GM18511 (cell line): ENCODE measurements around the gene ZBTB39.
"Not testable (repeated sequence)": the region's sequence is repeated elsewhere in the genome, so short reads cannot be mapped to it uniquely, and the experiment has no call there.

Experiments
- ATAC-seq: cut with Tn5 transposase; IDR thresholded peaks from one replicate; pipeline ENCODE4 v1.9.1; 2021; ENCODE audit warnings: mild to moderate bottlenecking, moderate library complexity; ENCODE audit not compliant: unreplicated experiment

The ZBTB39 gene

DNA sequence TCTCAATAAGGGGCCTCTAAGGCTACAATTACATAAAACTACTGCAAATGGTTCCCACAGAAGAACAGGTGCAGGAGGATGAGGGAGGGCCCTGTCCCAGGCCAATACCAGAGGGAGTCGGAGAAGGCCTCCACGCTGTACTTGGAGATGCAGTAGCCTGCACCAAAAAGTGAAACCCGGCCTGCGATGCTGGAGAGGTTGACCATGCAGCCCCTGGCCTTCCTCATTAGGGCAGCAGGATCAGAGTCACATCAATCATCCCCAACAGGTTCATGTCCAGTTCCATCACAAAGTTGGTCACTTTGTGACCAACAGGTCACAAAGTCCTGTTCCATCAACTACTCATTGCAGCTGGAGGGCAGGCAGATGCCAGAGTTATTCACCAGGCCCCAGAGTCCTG, 23.0 kb downstream of the ZBTB39 start:
- no peak for ATAC-seq

DNA sequence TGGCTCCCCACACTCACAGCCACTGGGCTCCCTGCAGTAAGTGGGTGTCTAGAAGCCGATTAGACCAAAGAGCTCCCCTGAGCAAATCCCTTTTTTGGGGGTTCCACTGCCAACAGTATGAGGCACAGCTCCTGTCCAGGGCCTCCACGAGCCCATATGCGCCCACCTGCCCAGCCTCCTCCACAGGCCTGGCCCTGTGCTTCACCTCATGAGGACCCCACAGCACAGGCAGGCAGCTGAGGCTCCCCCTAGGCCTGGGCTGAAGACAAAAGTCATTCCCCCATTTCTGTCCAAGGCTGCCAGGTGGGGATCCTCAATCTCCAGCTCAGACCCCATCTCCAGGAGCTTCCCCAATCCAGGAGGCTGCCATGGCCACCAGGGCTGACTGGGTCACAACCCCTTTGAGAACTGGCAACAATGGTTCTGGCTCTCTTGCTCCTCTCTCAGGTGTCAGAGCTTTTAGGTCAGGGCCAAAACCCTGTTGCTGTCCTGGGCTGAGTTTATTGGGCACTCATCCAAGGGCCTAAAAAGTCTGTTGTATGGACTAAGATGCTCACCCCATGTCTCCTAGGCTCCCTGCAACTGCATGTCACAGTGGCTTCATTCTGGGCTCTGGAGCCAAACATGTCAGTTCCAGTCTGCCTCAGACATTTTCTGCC, 23.6 kb downstream of the ZBTB39 start:
- not testable (repeated sequence) for ATAC-seq

DNA sequence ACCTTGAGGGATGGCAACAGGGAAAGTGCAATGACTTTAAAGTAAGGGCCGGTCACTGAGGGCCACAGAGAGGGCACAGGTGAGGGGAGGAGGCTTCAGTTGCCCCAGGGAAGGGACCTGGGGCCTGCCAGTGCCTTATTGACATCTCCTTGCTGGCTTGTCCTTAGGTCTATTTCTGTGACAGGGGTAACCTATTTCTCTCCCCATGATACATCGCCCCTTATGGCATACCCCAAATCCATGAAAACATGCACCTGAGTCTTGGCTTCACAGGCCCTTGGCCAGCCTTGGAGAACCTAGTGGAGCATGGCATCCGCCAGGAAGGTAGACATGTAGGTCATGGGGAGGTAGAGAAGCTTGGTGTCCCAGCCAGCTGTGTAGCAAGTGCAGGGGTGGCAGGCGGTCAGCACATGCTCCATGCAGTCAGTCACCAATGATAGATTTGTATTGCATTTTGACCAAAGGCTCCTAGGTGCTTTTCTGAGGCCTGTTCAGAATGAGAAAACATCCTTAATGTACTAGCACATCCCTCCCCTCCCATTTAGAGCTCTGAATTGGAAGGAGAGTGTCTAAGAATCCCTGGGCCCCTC, 25.3 kb downstream of the ZBTB39 start:
- no peak for ATAC-seq

DNA sequence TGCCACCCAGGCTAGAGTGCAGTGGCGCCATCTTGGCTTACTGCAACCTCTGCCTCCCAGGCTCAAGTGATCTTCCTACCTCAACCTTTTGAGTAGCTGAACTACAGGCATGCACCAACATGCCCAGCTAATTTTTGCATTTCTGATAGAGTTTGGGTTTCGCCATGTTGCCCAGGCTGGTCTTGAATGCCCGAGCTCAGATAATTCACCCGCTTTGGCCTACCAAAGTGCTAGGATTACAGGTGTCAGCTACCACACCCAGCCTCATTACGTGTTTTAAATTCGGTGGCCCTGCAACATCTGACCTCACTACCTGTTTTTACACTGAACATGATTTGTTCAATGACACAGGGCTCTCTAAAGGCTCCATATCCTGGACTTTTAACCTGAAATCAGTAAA, 26.1 kb downstream of the ZBTB39 start:
- ATAC-seq: no peak

DNA sequence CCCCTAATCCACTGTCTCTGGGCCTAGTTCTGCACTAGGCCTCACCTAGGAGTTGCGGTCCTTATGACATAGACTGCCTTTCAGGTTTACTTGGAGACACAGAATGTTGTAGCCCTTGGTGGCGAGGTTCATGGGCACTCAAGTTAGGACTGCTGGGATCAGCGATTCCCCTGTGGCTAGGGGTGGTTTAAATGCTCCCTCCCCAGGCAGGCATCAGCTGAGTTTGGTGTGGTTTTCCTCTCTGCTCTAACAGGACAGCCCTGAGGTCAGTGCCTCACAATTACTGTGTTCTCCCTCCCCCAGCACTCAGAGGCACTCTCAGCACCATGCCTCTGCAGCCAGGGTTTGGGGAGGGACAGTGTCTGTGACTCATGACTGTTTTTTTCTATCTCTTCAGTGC, 26.7 kb downstream of the ZBTB39 start:
- ATAC-seq: no peak

DNA sequence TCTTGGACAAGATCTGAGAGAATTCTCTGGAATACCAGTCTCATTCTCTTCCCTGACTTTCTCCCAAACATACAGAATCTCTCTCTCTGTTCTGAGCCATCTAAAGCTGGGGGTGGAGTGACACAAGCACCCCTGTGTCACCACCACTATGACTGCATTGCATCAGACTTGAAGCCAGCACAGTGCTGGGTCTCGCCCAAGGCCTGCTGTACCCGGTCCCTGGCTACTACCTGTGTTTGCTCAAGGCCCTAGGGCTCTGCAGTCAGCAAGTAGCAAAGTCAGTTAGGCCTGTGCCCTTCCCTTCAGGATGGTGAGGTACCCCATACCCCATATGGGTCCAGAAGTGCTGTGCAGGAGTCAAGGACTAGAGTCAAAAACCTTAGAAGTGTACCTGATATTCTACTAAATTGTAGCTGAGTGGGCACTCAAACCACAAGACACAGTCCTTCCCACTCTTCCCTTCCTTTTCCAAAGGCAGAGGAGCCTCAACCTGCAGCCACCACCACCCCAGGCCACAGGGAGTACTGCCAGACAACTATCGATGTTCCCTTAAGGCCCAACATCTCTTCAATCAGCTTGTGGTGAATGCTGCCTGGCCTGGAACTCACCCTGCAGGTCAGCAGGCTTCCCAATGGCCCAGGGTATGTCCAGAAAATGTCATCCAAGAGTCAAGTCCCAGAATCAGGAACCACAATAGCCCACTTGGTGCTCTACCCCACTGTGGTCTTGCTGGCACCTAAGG, 27.8 kb downstream of the ZBTB39 start:
- no peak for ATAC-seq

DNA sequence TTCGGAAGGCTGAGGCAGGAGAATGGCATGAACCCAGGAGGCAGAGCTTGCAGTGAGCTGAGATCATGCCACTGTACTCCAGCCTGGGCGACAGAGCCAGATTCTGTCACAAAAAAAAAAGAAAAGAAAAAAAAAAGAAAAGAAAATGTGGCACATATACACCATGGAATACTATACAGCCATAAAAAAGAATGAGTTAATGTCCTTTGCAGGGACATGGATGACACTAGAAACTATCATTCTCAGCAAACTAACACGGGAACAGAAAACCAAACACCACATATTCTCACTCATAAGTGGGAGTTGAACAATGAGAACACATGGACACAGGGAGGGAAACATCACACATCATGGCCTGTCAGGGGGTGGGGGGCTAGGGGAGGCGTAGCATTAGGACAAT, 29.0 kb downstream of the ZBTB39 start:
- not testable (repeated sequence) for ATAC-seq

DNA sequence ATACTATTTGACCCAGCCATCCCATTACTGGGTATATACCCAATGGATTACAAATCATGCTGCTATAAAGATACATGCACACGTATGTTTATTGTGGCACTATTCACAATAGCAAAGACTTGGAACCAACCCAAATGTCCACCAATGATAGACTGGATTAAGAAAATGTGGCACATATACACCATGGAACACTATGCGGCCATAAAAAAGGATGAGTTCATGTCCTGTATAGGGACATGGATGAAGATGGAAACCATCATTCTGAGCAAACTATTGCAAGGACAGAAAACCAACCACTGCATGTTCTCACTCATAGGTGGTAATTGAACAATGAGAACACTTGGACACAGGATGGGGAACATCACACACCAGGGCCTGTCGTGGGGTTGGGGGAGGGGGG, 32.1 kb downstream of the ZBTB39 start:
- ATAC-seq: not testable (repeated sequence)

DNA sequence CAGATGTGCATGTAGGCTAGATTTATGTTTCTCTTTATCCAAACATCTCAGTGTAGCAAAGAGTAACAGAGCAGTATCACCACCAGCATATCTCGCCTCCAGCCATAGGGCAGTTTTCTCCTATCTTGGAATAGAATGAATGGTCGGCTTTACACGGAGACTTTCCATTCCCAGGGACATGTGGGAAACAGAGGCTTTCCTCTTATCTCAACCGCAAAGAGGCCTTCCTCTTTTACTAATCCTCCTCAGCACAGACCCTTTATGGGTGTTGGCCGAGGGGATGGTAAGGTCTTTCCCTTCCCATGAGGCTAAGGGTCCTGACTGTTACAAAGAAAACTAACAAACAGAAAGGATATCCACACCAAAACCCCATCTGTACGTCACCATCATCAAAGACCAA, 37.4 kb downstream of the ZBTB39 start:
- not testable (repeated sequence) for ATAC-seq

DNA sequence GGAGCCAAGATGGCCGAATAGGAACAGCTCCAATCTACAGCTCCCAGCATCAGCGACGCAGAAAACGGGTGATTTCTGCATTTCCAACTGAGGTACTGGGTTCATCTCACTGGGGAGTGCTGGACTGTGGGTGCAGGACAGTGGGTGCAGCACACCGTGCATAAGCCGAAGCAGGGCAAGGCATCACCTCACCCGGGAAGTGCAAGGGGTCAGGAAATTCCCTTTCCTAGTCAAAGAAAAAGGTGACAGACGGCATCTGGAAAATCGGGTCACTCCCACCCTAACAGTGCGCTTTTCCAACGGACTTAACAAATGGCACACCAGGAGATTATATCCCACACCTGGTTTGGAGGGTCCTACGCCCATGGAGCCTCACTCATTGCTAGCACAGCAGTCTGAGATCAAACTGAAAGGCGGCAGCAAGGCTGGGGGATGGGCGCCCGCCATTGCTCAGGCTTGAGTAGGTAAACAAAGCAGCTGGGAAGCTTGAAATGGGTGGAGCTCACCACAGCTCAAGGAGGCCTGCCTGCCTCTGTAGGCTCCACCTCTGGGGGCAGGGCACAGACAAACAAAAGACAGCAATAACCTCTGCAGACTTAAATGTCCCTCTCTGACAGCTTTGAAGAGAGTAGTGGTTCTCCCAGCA, 40.2 kb downstream of the ZBTB39 start:
- not testable (repeated sequence) for ATAC-seq

DNA sequence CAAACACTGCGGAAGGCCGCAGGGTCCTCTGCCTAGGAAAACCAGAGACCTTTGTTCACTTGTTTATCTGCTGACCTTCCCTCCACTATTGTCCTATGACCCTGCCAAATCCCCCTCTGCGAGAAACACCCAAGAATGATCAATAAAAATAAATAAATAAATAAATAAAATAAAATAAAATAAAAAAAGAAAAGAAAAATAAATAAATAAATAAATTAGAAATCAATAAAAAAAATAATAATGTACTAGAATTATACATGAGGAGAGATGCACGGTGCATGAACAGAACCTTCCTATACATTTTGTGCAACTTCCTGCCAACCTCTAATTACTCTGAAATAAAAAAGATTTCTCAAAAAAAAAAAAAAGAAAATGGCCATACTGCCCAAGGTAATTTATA, 41.2 kb downstream of the ZBTB39 start:
- ATAC-seq: not testable (repeated sequence)

DNA sequence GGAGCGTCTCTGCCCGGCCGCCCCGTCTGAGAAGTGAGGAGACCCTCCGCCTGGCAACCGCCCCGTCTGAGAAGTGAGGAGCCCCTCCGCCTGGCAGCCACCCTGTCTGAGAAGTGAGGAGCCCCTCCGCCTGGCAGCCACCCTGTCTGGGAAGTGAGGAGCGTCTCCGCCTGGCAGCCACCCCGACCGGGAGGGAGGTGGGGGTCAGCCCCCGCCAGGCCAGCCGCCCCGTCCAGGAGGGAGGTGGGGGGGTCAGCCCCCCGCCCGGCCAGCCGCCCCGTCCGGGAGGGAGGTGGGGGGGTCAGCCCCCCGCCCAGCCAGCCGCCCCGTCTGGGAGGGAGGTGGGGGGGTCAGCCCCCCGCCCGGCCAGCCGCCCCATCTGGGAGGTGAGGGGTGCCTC, 42.8 kb downstream of the ZBTB39 start:
- ATAC-seq: not testable (repeated sequence)

DNA sequence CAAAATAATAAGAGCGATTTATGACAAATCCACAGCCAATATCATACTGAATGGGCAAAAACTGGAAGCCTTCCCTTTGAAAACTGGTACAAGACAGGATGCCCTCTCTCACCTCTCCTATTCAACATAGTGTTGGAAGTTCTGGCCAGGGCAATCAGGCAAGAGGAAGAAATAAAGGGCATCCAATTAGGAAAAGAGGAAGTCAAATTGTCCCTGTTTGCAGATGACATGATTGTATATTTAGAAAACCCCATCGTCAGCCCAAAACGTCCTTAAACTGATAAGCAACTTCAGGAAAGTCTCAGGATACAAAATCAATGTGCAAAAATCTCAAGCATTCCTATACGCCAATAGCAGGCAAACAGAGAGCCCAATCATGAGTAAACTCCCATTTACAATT, 44.1 kb downstream of the ZBTB39 start:
- not testable (repeated sequence) for ATAC-seq

DNA sequence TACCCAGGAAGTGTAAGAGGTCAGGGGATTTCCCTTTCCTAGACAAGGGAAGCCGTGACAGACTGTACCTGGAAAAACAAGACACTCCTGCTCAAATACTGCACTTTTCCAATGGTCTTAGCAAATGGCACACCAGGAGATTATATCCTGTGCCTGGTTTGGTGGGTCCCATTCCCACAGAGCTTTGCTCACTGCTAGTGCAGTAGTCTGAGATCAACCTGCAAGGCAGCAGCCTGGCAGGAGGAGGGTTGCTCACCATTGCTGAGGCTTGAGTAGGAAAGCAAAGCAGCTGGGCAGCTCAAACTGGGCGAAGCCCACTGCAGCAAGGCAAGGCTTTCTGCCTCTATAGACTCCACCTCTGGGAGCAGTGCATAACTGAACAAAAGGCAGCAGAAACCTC, 47.9 kb downstream of the ZBTB39 start:
- ATAC-seq: no peak

DNA sequence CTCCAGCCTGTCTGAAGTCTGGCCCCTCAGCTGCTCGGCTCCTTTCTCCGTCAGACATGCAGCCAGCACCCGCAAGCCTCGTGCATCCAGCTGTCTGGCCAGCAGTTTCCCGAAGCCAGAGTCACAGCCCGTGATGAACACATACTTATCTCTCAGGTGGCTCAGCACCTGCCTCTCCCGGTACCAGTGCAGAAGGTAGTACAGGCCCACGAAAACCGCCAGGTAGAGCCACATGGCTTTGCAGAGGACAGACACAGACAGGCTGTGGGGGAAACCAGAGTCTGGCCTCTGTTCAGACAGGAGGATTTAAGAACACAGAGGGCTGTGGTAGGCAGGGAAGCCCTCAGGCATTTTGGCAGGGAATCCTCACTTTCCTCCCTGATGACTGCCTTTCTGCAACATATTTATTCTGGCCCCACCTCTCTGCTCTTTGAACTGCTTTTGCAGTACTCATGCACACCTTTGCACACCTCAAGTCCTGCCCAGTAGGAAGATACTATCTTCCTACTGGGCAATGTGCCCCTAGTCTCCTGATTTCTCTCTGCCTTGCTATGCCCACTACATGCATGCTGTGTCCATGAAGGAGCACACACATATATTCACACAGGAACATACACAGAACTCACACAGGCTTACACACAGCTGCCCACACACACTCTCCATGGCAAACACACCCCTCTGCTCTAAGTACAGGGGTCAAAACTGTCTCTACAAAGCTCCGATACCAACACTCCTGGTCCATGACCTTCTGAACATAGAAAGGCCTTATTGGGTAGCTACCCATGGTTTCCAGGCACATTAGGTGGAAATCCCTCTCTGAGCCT, 48.9 kb downstream of the ZBTB39 start, which contains the start of gene RDH16:
Gene RDH16, minus strand, starts transcription at position 380 of the 824 bp plus-strand sequence. Its CDS starts 146 bp downstream, at position 234.
- no peak for ATAC-seq

DNA sequence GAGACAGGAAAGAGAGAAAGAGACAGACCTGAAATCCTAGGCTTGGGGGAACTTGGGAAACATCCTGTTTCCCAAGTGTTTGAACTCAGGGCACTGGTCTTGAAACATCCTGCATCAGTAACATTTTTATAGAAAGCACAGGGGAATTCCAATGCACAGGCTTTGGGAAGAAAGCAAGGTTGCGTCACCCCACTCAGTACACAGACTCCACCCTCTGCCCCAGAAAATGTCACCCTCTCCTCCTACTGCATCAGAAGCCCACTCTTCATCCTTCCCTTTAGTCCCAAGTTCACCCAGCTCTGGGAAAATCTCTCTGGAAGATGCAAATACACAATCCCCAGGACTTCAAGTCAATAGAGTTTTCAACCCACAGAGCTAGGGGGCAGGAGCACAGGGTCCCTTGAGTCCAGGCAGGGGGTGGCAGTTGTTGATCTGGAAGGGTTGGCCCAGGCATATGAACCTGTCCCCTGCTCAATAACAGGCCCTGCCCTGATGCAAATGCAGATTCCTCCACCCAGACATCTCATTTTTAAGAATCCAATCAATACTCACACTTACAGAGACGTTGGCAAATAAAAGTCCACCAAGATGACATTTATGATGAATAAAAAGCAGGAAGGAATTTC, 50.6 kb downstream of the ZBTB39 start:
- no peak for ATAC-seq

DNA sequence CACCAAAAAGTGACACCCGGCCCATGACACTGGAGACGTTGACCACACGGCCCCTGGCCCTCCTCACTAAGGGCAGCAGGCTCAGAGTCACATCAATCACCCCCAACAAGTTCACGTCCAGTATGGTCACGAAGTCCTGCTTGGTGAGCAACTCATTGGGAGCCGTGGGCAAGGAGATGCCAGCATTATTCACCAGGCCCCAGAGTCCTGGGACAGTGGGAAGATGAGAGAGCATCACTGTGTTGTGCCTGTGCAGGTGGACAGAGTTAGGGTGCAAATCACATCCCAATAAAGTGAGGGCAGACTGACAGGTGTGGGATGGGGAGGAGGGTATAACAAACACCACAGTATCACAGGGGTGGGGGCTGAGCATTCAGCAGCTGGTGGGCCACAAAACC, 51.4 kb downstream of the ZBTB39 start:
- ATAC-seq: no peak

DNA sequence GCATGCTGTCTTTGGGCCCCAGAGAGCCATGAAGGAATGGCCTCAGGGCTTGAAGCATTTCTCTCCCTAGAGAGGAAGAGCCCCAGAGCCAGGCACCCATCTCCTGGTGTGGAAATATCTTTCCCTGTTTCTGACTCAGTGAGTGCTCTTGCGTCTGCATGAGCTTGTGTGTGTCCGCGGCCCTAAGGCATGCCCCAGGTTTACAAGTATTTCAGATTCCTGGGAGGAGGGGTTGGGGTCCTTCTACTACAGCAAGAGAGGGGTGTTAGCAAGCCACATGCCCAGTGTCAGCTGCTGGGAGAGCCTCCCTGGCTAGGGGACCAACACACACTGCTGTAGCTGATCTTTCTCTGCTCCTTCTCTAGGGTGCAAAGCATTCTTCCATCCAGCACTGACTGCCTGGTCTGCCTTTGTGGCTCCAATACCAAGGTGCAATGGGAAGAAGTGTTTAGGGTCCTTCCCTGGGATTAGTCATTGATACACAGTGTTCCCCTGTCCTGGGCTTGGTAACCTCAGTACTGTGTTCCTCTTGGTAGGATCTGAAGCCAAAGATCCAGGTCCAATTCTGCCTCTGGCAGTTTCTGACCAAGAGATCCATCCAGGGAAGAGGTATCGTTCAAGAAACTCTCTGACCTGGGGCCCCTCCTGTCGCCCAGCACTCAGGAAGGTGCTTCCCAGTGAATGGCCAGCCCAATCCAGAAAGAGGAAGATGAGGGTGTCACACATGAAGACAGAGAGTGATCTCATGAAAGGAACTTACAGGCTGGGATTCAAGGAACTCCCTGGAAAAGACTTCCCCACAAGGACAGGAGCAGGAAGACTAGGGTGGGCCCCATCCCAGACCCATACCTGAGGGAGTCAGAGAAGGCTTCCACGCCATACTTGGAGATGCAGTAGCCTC, 52.0 kb downstream of the ZBTB39 start:
- no peak for ATAC-seq

DNA sequence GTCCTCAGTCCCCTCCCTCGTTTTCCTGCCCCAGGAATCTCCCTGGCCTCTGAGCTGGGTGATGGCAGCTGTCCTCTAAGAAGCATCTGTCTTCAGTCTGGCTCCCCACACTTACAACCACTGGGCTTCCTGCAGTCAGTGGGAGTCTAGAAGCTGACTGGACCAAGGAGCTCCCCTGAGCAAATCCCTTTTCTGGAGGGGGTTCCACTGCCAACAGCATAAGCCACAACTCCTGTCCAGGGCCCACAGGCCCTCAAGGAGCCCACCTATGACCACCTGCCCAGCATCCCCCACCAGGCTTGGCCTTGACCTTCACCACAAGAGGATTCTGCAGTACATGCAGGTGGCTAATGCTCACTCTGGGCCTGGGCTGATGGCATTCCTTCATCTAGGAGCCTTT, 53.0 kb downstream of the ZBTB39 start:
- ATAC-seq: no peak
